K562 (cell line): ENCODE results near the gene SPTBN2. TPM values are rescaled to one million over a fixed set of nuclear protein-coding genes. Genes with fewer than 3 reads are reported as not detected.

Experiments
- ATAC-seq: fragments of 200-7000 bp; cut with Tn5 transposase; 3 replicates; pipeline ENCODE4 v1.9.1; 2020; ENCODE audit warnings: moderate library complexity
- BruUV-seq: library from RNA; stranded (reverse); fragments of 400-500 nt; replicated peaks from 2 replicates; lab custom pipeline; 2021; lab: Mats Ljungman, UMichigan
- CTCF ChIA-PET: fragments of 300-600 bp; formaldehyde crosslinking; extraction: SDS; loops from one replicate; lab custom pipeline; 2021; ENCODE audit warnings: low intra/inter-chr PET ratio; lab: Yijun Ruan, JAX
- POLR2A ChIA-PET: fragments of 300-600, 350-650 bp; sonication (Branson Sonifier 250); formaldehyde crosslinking; extraction: SDS; loops from one replicate; lab custom pipeline; 2021; ENCODE audit warnings: antibody characterized with exemption, inconsistent platforms; lab: Yijun Ruan, JAX
- DNase-seq, 4 experiments: peaks; one replicate each; pipeline versions ENCODE4 v3.0.0 to v3.0.0-alpha.2; 2011 to 2018; ENCODE audit warnings: low spot score in 3 of 4, mixed read lengths in 3 of 4; ENCODE audit errors: extremely low read depth in 1 of 4
- FAIRE-seq: peaks from 2 replicates; lab custom pipeline; 2011; peaks lifted over from hg19 to GRCh38; lab: Jason Lieb, UNC
- H2AFZ ChIP-seq: 2 replicates; pipeline ENCODE4 v1.6.0; 2011; ENCODE audit warnings: low read depth, low read length, control low read depth, inconsistent platforms
- H3K27ac ChIP-seq: fragments of 200-600 bp; 3 replicates; pipeline ENCODE4 v1.8.0; 2011; ENCODE audit warnings: low read depth, mild to moderate bottlenecking, control low read depth, inconsistent platforms, low read length, moderate library complexity, mixed read lengths; ENCODE audit errors: extremely low read depth
- H3K27me3 ChIP-seq, 2 experiments: fragments of 300-600 bp in 1 of 2; 2 replicates in 1 of 2; 3 replicates in 1 of 2; pipeline versions ENCODE4 v1.6.0 to v1.8.0; 2011; ENCODE audit warnings: inconsistent platforms in 2 of 2, low read length in 2 of 2, mild to moderate bottlenecking in 1 of 2, mixed read lengths in 1 of 2, moderate library complexity in 1 of 2; ENCODE audit not compliant: control insufficient read depth in 2 of 2, insufficient read depth in 2 of 2
- H3K36me3 ChIP-seq: fragments of 300-600 bp; 3 replicates; pipeline ENCODE4 v1.8.0; 2011; ENCODE audit warnings: mild to moderate bottlenecking, low read length, inconsistent platforms; ENCODE audit not compliant: control insufficient read depth, insufficient read depth
- H3K4me1 ChIP-seq, 2 experiments: fragments of 200-600 bp in 1 of 2; replicated peaks in 1 of 2; 2 replicates in 1 of 2; 3 replicates in 1 of 2; pipeline versions ENCODE4 v1.5.1 to v1.8.0; 2011; ENCODE audit warnings: inconsistent platforms in 2 of 2, low read length in 2 of 2, mild to moderate bottlenecking in 1 of 2, mixed read lengths in 1 of 2, moderate library complexity in 1 of 2; ENCODE audit not compliant: control insufficient read depth in 2 of 2, insufficient read depth in 2 of 2
- H3K4me2 ChIP-seq: 2 replicates; pipeline ENCODE4 v1.6.1; 2011; ENCODE audit warnings: low read length, control low read depth, inconsistent platforms, mixed read lengths; ENCODE audit not compliant: insufficient read depth
- H3K4me3 ChIP-seq: fragments of 200-600 bp; sonication (generic), shearing (Covaris generic); 2 replicates; pipeline ENCODE4 v1.5.1; 2016; ENCODE audit warnings: control low read depth, inconsistent platforms
- H3K79me2 ChIP-seq: fragments of 200-600 bp; 3 replicates; pipeline ENCODE4 v1.8.0; 2011; ENCODE audit warnings: low read length, inconsistent platforms; ENCODE audit not compliant: control insufficient read depth, insufficient read depth
- H3K9ac ChIP-seq, 2 experiments: 2 replicates each; pipeline versions ENCODE4 v1.6.0 to v1.6.1; 2011; ENCODE audit warnings: low read depth in 2 of 2, low read length in 2 of 2, control low read depth in 1 of 2, inconsistent platforms in 1 of 2, mild to moderate bottlenecking in 1 of 2, mixed read lengths in 1 of 2; ENCODE audit not compliant: insufficient read depth in 1 of 2
- H3K9me1 ChIP-seq: one replicate; pipeline ENCODE4 v1.6.0; 2011; ENCODE audit warnings: inconsistent platforms, mild to moderate bottlenecking, low read length, moderate library complexity; ENCODE audit not compliant: control insufficient read depth, insufficient read depth
- H3K9me3 ChIP-seq: replicated peaks from 2 replicates; pipeline ENCODE4 v1.5.1; 2011; ENCODE audit warnings: low read depth, low read length, inconsistent platforms; ENCODE audit not compliant: control insufficient read depth, insufficient read depth
- H4K20me1 ChIP-seq: replicated peaks from 2 replicates; pipeline ENCODE4 v1.6.1; 2011; ENCODE audit warnings: low read length, inconsistent platforms, mixed read lengths; ENCODE audit not compliant: control insufficient read depth, insufficient read depth
- ESRRA ChIP-seq: fragments of 450-650 bp; IDR thresholded peaks from 2 replicates; pipeline ENCODE4 v1.6.1; 2014; ENCODE audit warnings: low read depth, mild to moderate bottlenecking, moderate library complexity, borderline replicate concordance
- HDAC8 ChIP-seq: fragments of 450-650 bp; IDR thresholded peaks from 2 replicates; pipeline ENCODE4 v1.6.1; 2016; ENCODE audit warnings: mild to moderate bottlenecking, missing genetic modification characterization, moderate library complexity, missing compliant biosample characterization
- KDM1A ChIP-seq, 2 experiments: fragments of 450-650 bp; IDR thresholded peaks; 2 replicates each; pipeline ENCODE4 v1.6.1; 2016; ENCODE audit warnings: mild to moderate bottlenecking in 2 of 2
- POLR3A ChIP-seq: IDR thresholded peaks from 2 replicates; pipeline ENCODE4 v1.6.1; 2011; ENCODE audit warnings: borderline replicate concordance, mild to moderate bottlenecking, moderate library complexity; ENCODE audit not compliant: insufficient read length, insufficient read depth; ENCODE audit errors: extremely low read depth
- SPI1 ChIP-seq: IDR thresholded peaks from 2 replicates; pipeline ENCODE4 v1.6.1; 2011; ENCODE audit warnings: low read depth, low read length, control low read depth, borderline replicate concordance
- TBP ChIP-seq: optimal IDR thresholded peaks from 2 replicates; pipeline ENCODE3; 2011; ENCODE audit warnings: low read depth, low read length, improper control_type of control experiment
- ZNF24 ChIP-seq: fragments of 450-650 bp; IDR thresholded peaks from 2 replicates; pipeline ENCODE4 v1.6.1; 2016
- ZNF583 ChIP-seq: fragments of 250-450 bp; sonication (Bioruptor Pico); IDR thresholded peaks from 2 replicates; pipeline ENCODE4 v1.4.0; 2020
- WGBS: fragments of 100-300 bp; shearing (Covaris generic); methylation state at CpG from one replicate; pipeline ENCODE4 v1.1.6; 2016; ENCODE audit warnings: low coverage, mixed read lengths; ENCODE audit not compliant: insufficient coverage; ENCODE audit errors: missing lambda C conversion rate; 5-methylcytosine and 5-hydroxymethylcytosine counted together
- in situ Hi-C: fragments of 300-500 bp; cut with MboI; formaldehyde crosslinking; loops from 4 replicates; pipeline ENCODE4 v1.15.0; 2018; ENCODE audit warnings: inconsistent platforms, mixed read lengths
- intact Hi-C: fragments of 100-400 bp; cut with micrococcal nuclease; formaldehyde crosslinking; loops from 2 replicates; pipeline ENCODE4 v1.14.2; 2022
- polyA plus RNA-seq, 8 experiments: library from polyadenylated mRNA; depleted of rRNA in 4 of 8; stranded (reverse) in 5 of 8; unstranded in 3 of 8; fragments of >200 nt; fragmentation: Nextera tagmentation in 2 of 8; fragmentation: Illumina TruSeq in 1 of 8; extraction: Ambion mirVana in 2 of 8; extraction: Trizol in 1 of 8; gene quantifications; 2 replicates each; pipeline versions ENCODE4 v1.2.1 to v1.2.3, GENCODE V29; 2011 to 2014; ENCODE audit warnings: inconsistent platforms in 1 of 8, missing spikeins in 1 of 8
- total RNA-seq, 7 experiments: library from RNA; depleted of rRNA in 6 of 7; stranded (reverse); fragments of >200 nt in 6 of 7; fragmentation: Illumina TruSeq in 2 of 7; extraction: Trizol in 2 of 7; gene quantifications; 2 replicates each; pipeline versions ENCODE4 v1.2.1 to v1.2.3, GENCODE V29; 2011 to 2021; ENCODE audit warnings: low replicate concordance in 1 of 7
- TF ChIP-seq, protein P1 (sequence below), 2 experiments: fragments of 450-650 bp; IDR thresholded peaks; 2 replicates each; pipeline ENCODE4 v1.6.1; 2016
- TF ChIP-seq, protein P2 (sequence below), 2 experiments: IDR thresholded peaks; 2 replicates each; pipeline ENCODE4 v1.6.1; 2011; ENCODE audit warnings: borderline replicate concordance in 1 of 2, control low read depth in 1 of 2, low read depth in 1 of 2, low read length in 1 of 2, mild to moderate bottlenecking in 1 of 2, mixed read lengths in 1 of 2, moderate library complexity in 1 of 2; ENCODE audit not compliant: insufficient read depth in 1 of 2, insufficient read length in 1 of 2, poor library complexity in 1 of 2, severe bottlenecking in 1 of 2; ENCODE audit errors: extremely low read depth in 1 of 2
- TF ChIP-seq, protein P3 (sequence below): fragments of 250-450 bp; sonication (Bioruptor Pico); IDR thresholded peaks from 2 replicates; pipeline ENCODE4 v1.4.0; 2020; ENCODE audit warnings: mild to moderate bottlenecking, moderate library complexity
- TF ChIP-seq, protein P4 (sequence below): sonication (generic); formaldehyde crosslinking; IDR thresholded peaks from 2 replicates; pipeline ENCODE4 v1.8.0; 2022; ENCODE audit warnings: mild to moderate bottlenecking, missing genetic modification reagents
- TF ChIP-seq, protein P5 (sequence below): fragments of 450-650 bp; formaldehyde crosslinking; IDR thresholded peaks from 2 replicates; pipeline ENCODE4 v1.4.0; 2022; ENCODE audit warnings: mild to moderate bottlenecking, moderate library complexity

SPTBN2 gene
- total and polyA plus RNA-seq, 9 of the 15 experiments (the other 6 are each of a cell fraction or from before 2014, with no cell fraction given), result 0.38 to 56.5 (median 19.7) TPM

DNA sequence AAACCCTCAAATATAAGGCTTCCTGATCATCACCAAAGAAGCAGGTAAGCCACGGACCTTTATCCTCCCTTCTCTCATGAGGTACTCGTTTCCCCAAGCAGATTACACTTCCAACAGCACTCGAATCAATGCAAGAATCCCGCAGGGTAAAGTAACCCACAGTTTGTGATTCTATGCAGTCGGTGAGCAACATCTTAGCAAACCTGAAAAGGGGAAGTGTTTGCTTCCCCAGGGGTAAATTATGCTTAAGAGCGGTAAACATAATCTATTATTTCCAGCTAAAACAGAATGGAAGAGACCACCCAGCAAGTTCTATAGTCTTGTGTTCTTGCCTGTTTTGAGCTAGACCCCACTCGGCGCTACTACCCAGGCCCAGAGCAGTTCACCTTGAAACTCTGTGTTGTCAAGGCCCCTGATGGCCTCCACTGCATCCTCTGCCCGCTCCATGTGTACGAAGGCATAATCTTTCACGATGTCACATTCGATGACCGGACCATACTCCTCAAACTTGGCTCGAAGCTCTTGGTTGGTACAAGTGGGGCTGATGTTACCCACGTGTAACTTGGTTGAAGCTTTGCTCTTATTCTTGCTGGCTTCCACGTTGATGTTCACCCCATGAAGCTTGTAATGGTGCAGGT, 52.6 kb downstream of the SPTBN2 start:
- ATAC-seq (no peak), FAIRE-seq (no peak), DNase-seq (peak in 1 of 4 experiments; percentile 16)
- peak overlapping the region; percentile 94 for H3K4me2 ChIP-seq
- peaks cover 21% of the 10 kb centered on the region for H3K36me3 ChIP-seq
- H3K9ac ChIP-seq, result peak overlapping the region; percentile 90 to 94; a peak in 3 of 4 replicates
- CTCF ChIA-PET, result no interaction called here
- no peaks in the 10 kb centered on the region for H4K20me1 ChIP-seq
- peak overlapping the region; percentile 59 for H3K4me3 ChIP-seq
- in situ Hi-C loops (no loop called here), intact Hi-C loops (loop anchor here (5.0 kb wide), 4 partner anchors 84 to 239 kb away; partner anchors contain the start of genes CCDC87, CCS, DPP3 and MRPL11)
- POLR2A ChIA-PET, result interaction anchor here (0.5 to 2.4 kb wide), 15 partner anchors 8 to 436 kb away, joined by 3 to 18 read pairs (median 4); partner anchors contain the start of gene RBM4
- 42% methylated on average over 15 of the region's 16 CpGs for WGBS
- H3K4me1 ChIP-seq, result peaks cover 23 to 31% of the 10 kb centered on the region in 2 experiments; a peak in 4 of 5 replicates
- H2AFZ ChIP-seq, result no peak overlapping the region
- no TSS peak for BruUV-seq
- H3K9me1 ChIP-seq, result no peaks in the 10 kb centered on the region
- H3K27me3 ChIP-seq, result no peaks in the 10 kb centered on the region
- H3K79me2 ChIP-seq, result peaks cover 49% of the 10 kb centered on the region
- H3K27ac ChIP-seq, result 0 out of 3 replicates have a peak overlapping the region, but pooled peaks have one; percentile 12
- no peaks in the 10 kb centered on the region for H3K9me3 ChIP-seq
- TF ChIP-seq ESRRA, result no peak
- TF ChIP-seq, protein P1, sequence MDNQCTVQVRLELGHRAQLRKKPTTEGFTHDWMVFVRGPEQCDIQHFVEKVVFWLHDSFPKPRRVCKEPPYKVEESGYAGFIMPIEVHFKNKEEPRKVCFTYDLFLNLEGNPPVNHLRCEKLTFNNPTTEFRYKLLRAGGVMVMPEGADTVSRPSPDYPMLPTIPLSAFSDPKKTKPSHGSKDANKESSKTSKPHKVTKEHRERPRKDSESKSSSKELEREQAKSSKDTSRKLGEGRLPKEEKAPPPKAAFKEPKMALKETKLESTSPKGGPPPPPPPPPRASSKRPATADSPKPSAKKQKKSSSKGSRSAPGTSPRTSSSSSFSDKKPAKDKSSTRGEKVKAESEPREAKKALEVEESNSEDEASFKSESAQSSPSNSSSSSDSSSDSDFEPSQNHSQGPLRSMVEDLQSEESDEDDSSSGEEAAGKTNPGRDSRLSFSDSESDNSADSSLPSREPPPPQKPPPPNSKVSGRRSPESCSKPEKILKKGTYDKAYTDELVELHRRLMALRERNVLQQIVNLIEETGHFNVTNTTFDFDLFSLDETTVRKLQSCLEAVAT (IDR thresholded peaks at IDR 0.05), result peak in 1 of 2 experiments; percentile 27; a peak in 1 of 4 replicates
- no peak for TF ChIP-seq ZNF583 (CRISPR knock-in tag)
- TF ChIP-seq, protein P2, sequence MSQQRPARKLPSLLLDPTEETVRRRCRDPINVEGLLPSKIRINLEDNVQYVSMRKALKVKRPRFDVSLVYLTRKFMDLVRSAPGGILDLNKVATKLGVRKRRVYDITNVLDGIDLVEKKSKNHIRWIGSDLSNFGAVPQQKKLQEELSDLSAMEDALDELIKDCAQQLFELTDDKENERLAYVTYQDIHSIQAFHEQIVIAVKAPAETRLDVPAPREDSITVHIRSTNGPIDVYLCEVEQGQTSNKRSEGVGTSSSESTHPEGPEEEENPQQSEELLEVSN (IDR thresholded peaks at IDR 0.05; ENCODE audit: borderline replicate concordance in 1 of 2, extremely low read depth in 1 of 2, insufficient read depth in 1 of 2, insufficient read length in 1 of 2, low read depth in 1 of 2, low read length in 1 of 2, poor library complexity in 1 of 2, severe bottlenecking in 1 of 2), result peak in 1 of 2 experiments; percentile 19
- no peak for TF ChIP-seq HDAC8
- TF ChIP-seq TBP, result no peak
- TF ChIP-seq SPI1, result peak; percentile 97
- no peak for TF ChIP-seq ZNF24
- no peak for TF ChIP-seq POLR3A
- TF ChIP-seq, protein P3, sequence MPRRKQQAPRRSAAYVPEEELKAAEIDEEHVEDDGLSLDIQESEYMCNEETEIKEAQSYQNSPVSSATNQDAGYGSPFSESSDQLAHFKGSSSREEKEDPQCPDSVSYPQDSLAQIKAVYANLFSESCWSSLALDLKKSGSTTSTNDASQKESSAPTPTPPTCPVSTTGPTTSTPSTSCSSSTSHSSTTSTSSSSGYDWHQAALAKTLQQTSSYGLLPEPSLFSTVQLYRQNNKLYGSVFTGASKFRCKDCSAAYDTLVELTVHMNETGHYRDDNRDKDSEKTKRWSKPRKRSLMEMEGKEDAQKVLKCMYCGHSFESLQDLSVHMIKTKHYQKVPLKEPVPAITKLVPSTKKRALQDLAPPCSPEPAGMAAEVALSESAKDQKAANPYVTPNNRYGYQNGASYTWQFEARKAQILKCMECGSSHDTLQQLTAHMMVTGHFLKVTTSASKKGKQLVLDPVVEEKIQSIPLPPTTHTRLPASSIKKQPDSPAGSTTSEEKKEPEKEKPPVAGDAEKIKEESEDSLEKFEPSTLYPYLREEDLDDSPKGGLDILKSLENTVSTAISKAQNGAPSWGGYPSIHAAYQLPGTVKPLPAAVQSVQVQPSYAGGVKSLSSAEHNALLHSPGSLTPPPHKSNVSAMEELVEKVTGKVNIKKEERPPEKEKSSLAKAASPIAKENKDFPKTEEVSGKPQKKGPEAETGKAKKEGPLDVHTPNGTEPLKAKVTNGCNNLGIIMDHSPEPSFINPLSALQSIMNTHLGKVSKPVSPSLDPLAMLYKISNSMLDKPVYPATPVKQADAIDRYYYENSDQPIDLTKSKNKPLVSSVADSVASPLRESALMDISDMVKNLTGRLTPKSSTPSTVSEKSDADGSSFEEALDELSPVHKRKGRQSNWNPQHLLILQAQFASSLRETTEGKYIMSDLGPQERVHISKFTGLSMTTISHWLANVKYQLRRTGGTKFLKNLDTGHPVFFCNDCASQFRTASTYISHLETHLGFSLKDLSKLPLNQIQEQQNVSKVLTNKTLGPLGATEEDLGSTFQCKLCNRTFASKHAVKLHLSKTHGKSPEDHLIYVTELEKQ (CRISPR knock-in tag), result no peak
- TF ChIP-seq, protein P4, sequence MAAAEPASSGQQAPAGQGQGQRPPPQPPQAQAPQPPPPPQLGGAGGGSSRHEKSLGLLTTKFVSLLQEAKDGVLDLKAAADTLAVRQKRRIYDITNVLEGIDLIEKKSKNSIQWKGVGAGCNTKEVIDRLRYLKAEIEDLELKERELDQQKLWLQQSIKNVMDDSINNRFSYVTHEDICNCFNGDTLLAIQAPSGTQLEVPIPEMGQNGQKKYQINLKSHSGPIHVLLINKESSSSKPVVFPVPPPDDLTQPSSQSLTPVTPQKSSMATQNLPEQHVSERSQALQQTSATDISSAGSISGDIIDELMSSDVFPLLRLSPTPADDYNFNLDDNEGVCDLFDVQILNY (CRISPR knock-in tag), result no peak
- TF ChIP-seq, protein P5, sequence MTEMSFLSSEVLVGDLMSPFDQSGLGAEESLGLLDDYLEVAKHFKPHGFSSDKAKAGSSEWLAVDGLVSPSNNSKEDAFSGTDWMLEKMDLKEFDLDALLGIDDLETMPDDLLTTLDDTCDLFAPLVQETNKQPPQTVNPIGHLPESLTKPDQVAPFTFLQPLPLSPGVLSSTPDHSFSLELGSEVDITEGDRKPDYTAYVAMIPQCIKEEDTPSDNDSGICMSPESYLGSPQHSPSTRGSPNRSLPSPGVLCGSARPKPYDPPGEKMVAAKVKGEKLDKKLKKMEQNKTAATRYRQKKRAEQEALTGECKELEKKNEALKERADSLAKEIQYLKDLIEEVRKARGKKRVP (CRISPR knock-in tag), result no peak
- no peak for TF ChIP-seq KDM1A (IDR thresholded peaks at IDR 0.05)
